Activated naive CD8-positive, alpha-beta T cell (primary cell): ENCODE data around the gene PTPRN2.

Experiments
- H3K27ac Mint-ChIP-seq: one replicate; pipeline ENCODE4 v1.8.0; 2021; ENCODE audit warnings: mixed read lengths
- H3K27me3 Mint-ChIP-seq: one replicate; pipeline ENCODE4 v1.8.0; 2021; ENCODE audit warnings: mixed read lengths
- H3K36me3 Mint-ChIP-seq: one replicate; pipeline ENCODE4 v1.8.0; 2021; ENCODE audit warnings: mixed read lengths
- H3K4me1 Mint-ChIP-seq: one replicate; pipeline ENCODE4 v1.8.0; 2021; ENCODE audit warnings: low read depth, mixed read lengths
- H3K4me3 Mint-ChIP-seq: one replicate; pipeline ENCODE4 v1.8.0; 2021; ENCODE audit warnings: mild to moderate bottlenecking, mixed read lengths
- H3K9me3 Mint-ChIP-seq: one replicate; pipeline ENCODE4 v1.8.0; 2021; ENCODE audit warnings: low read depth, mixed read lengths

The PTPRN2 gene

DNA sequence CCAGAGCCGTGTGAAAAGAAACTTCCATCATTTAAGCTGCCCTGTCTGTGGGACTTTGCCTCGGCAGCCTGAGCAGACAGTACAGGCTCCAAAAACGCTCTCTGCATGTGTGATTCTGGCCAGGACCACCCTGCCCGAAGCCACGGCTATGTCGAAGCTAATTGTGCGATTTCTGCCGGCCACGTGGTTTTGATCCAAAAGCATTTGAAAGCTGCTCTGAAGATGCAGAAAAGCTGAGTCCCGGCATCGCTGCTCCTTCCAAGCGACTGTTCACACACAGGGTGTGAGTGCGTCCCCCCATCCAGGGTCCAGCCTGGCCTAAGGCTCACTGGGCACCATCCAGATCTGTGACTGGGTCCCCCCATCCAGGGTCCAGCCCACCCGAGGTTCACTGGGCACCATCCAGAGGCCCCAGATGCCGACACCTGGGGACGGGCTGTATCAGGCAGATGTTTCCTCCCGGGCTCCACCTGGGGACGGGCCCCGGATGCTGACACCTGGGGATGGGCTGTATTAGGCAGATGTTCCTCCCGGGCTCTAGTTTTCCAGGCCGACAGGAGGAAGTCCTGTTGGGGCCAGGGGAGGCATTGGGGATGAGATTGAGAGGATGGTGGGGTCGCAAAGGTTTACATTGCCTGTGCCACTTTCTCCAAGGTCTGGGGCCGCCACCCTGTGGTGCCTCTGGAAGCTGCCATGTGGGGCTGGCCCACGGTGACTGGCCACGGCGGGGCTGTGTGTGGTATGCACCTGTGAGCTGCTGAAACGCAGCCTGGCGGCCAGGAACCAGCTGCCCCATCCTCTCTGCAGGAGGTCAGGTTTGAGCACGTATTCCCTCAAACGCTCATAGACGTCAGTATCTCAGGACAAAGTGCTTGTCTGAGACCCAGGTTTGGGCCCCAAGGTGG lies 723.5 kb downstream of the PTPRN2 start:
- Mint-ChIP-seq H3K27ac (no peak overlapping the region), H3K9me3 (no peaks in the 10 kb centered on the region), H3K27me3 (no peaks in the 10 kb centered on the region), H3K4me1 (no peaks in the 10 kb centered on the region), H3K36me3 (no peaks in the 10 kb centered on the region), H3K4me3 (no peak overlapping the region)

GRCh38 chr7:157863176-157863575 lies 724.4 kb downstream of the PTPRN2 start:
- Mint-ChIP-seq H3K4me3 (no peak overlapping the region), H3K27me3 (no peaks in the 10 kb centered on the region), H3K36me3 (no peaks in the 10 kb centered on the region), H3K27ac (no peak overlapping the region), H3K4me1 (no peaks in the 10 kb centered on the region), H3K9me3 (no peaks in the 10 kb centered on the region)

DNA sequence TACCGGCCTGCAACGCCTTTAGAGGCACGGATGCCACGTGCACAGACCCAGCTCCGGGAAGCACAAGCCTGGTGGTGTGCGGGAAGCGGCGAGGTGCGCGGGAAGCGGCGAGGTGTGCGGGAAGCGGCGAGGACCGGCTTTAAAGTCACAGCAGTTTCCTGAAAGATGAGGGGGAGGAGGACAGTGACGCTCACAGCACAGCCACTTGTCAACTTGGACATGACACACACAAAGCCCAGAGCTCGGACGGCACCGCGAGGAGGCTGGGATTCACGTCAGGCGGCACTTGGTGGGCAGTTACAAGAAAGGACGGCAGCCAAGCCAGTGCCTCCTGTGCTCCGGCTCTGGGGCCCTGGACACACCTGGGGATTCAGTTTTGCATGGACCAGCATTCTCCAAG lies 724.9 kb downstream of the PTPRN2 start:
- Mint-ChIP-seq H3K9me3 (no peaks in the 10 kb centered on the region), H3K27ac (no peak overlapping the region), H3K36me3 (no peaks in the 10 kb centered on the region), H3K4me1 (no peaks in the 10 kb centered on the region), H3K4me3 (no peak overlapping the region), H3K27me3 (no peaks in the 10 kb centered on the region)

- no peak overlapping the region for H3K4me3 Mint-ChIP-seq
- H3K4me1 Mint-ChIP-seq, result no peaks in the 10 kb centered on the region
- H3K27me3 Mint-ChIP-seq, result no peaks in the 10 kb centered on the region
- H3K9me3 Mint-ChIP-seq, result no peaks in the 10 kb centered on the region
- no peaks in the 10 kb centered on the region for H3K36me3 Mint-ChIP-seq
- H3K27ac Mint-ChIP-seq, result no peak overlapping the region
These were observed 726.1 kb downstream of the PTPRN2 start for GRCh38 chr7:157861551-157861950.

GRCh38 chr7:157861031-157861491 lies 726.6 kb downstream of the PTPRN2 start:
- no peaks in the 10 kb centered on the region for H3K27me3 Mint-ChIP-seq
- no peak overlapping the region for H3K4me3 Mint-ChIP-seq
- H3K4me1 Mint-ChIP-seq, result no peaks in the 10 kb centered on the region
- H3K9me3 Mint-ChIP-seq, result no peaks in the 10 kb centered on the region
- no peaks in the 10 kb centered on the region for H3K36me3 Mint-ChIP-seq
- H3K27ac Mint-ChIP-seq, result no peak overlapping the region

DNA sequence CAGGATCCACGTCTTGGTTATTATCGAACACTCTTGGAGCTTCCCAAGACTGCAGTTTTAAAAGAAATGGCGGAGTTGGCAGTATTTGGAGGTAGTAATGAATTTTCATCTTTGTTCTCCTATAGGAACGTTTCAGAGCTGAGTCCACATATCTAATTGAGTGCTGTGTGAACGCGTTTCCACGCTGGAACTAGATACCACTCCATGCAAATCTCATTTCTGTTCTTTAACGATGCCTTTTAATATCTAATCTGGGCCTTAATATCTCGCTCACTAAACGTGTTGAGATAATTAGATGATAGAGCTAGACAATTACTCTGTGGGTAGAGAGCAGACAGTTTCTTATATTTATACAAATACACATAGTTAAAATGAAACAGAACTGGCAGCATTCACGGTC lies 727.2 kb downstream of the PTPRN2 start:
- Mint-ChIP-seq H3K4me1 (no peaks in the 10 kb centered on the region), H3K9me3 (no peaks in the 10 kb centered on the region), H3K4me3 (no peak overlapping the region), H3K36me3 (no peaks in the 10 kb centered on the region), H3K27ac (no peak overlapping the region), H3K27me3 (no peaks in the 10 kb centered on the region)

GRCh38 chr7:157859915-157860314 lies 727.7 kb downstream of the PTPRN2 start:
- Mint-ChIP-seq H3K4me1 (no peaks in the 10 kb centered on the region), H3K9me3 (no peaks in the 10 kb centered on the region), H3K27me3 (no peaks in the 10 kb centered on the region), H3K4me3 (no peak overlapping the region), H3K27ac (peak overlapping the region; percentile 58), H3K36me3 (no peaks in the 10 kb centered on the region)

GRCh38 chr7:157857578-157858075 lies 730.0 kb downstream of the PTPRN2 start:
- Mint-ChIP-seq H3K36me3 (no peaks in the 10 kb centered on the region), H3K27me3 (no peaks in the 10 kb centered on the region), H3K4me3 (no peak overlapping the region), H3K4me1 (no peaks in the 10 kb centered on the region), H3K9me3 (no peaks in the 10 kb centered on the region), H3K27ac (no peak overlapping the region)

- Mint-ChIP-seq H3K27me3 (no peaks in the 10 kb centered on the region), H3K27ac (no peak overlapping the region), H3K36me3 (no peaks in the 10 kb centered on the region), H3K9me3 (no peaks in the 10 kb centered on the region), H3K4me3 (no peak overlapping the region), H3K4me1 (peaks cover 4% of the 10 kb centered on the region)
These were observed 730.6 kb downstream of the PTPRN2 start for GRCh38 chr7:157856873-157857577.

GRCh38 chr7:157855452-157856213 lies 732.0 kb downstream of the PTPRN2 start:
- H3K27ac Mint-ChIP-seq, result no peak overlapping the region
- no peak overlapping the region for H3K4me3 Mint-ChIP-seq
- H3K27me3 Mint-ChIP-seq, result no peaks in the 10 kb centered on the region
- H3K4me1 Mint-ChIP-seq, result peaks cover 16% of the 10 kb centered on the region
- H3K36me3 Mint-ChIP-seq, result no peaks in the 10 kb centered on the region
- H3K9me3 Mint-ChIP-seq, result no peaks in the 10 kb centered on the region

GRCh38 chr7:157855016-157855415 lies 732.6 kb downstream of the PTPRN2 start:
- Mint-ChIP-seq H3K4me1 (peaks cover 18% of the 10 kb centered on the region), H3K4me3 (no peak overlapping the region), H3K27me3 (no peaks in the 10 kb centered on the region), H3K27ac (no peak overlapping the region), H3K36me3 (no peaks in the 10 kb centered on the region), H3K9me3 (no peaks in the 10 kb centered on the region)

DNA sequence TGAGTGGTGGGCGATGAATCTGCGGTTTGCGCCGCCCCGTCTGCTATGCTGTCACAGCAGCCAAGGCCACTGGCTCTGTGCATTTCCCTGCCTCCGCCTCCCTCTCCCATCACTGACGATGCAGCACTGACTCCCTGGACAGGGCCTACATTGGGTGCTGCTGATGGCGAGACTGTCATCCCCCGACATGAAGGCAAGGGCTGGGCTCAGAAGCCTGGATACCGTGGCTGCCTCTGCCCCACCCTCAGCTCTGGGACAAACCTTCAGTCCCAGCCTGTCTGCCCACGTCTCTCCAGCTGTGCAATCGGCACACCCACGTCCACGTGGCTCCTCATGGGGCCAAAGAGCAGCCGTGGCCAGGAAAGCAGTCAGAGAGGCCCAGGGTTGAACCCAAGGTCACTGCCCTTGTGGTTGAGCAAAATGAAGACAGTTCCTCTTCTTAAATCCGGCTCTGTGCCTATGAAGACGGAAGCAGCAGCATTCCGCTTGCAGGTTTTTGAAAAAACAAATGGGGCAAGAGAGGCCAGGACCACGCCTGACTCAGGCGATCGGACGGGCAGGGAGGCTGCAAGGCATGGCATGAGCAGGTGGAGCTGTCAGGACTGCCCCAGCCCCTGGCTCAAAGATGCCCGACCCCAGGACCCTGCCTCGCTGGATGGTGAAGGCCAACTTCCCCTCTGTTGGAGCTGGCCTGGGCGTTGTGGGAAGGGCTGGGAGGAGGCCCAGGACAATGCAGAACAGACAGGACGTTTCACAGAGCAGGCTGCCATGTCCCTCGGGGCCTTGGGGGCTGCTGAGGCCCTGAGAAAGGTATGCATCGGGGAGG lies 733.3 kb downstream of the PTPRN2 start:
- Mint-ChIP-seq H3K36me3 (no peaks in the 10 kb centered on the region), H3K4me1 (peaks cover 19% of the 10 kb centered on the region), H3K9me3 (no peaks in the 10 kb centered on the region), H3K27ac (no peak overlapping the region), H3K4me3 (no peak overlapping the region), H3K27me3 (no peaks in the 10 kb centered on the region)

GRCh38 chr7:157853789-157854065 lies 733.9 kb downstream of the PTPRN2 start:
- H3K9me3 Mint-ChIP-seq, result no peaks in the 10 kb centered on the region
- H3K27ac Mint-ChIP-seq, result no peak overlapping the region
- no peak overlapping the region for H3K4me3 Mint-ChIP-seq
- peaks cover 19% of the 10 kb centered on the region for H3K4me1 Mint-ChIP-seq
- no peaks in the 10 kb centered on the region for H3K27me3 Mint-ChIP-seq
- no peaks in the 10 kb centered on the region for H3K36me3 Mint-ChIP-seq

DNA sequence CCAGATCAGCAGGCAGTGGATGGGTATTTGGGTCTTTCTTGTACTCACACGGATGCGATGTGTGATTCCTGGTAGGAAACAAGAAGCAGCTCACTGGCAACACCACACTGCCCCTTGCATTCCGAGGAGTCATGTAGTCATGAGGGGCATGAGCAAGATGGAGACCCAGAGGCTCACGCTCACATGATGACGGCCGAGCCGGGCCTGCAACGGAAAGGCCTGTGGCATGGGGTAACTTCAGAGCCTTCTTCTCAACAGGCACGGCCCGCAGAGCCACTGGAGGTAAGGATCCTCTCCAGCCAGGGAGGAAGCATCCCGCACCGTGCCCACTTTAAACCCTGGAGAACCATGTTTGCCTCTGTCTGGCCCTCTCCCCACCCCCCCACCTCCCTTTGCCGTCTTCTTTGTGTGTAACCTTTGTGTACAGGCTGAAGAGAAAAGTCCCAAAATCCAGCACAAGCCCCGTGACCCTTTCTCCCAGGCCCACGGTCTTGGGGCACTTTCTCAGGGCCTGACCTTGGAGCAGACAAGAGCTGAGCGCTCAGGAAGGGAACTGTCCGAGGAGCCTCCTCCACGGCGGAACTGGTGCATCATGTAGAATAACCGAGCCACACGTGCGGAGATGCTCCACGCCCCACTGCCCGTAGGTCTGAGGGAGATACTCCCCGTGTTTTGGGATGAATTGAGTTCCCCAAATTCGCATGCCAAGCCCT lies 734.4 kb downstream of the PTPRN2 start:
- no peaks in the 10 kb centered on the region for H3K9me3 Mint-ChIP-seq
- no peak overlapping the region for H3K4me3 Mint-ChIP-seq
- no peak overlapping the region for H3K27ac Mint-ChIP-seq
- H3K36me3 Mint-ChIP-seq, result no peaks in the 10 kb centered on the region
- H3K27me3 Mint-ChIP-seq, result no peaks in the 10 kb centered on the region
- H3K4me1 Mint-ChIP-seq, result peaks cover 19% of the 10 kb centered on the region
